ENCODE results near the gene UBXN2A.

GRCh38 chr2:23940718-23941620 is 706 bp downstream of the UBXN2A start:
- TF ChIP-seq CTCF (IDR thresholded peaks at IDR 0.05) (no peak), POLR2A (IDR thresholded peaks at IDR 0.05) (no peak)
